ENCODE measurements around the gene SERPINA4.

SERPINA4 gene

DNA sequence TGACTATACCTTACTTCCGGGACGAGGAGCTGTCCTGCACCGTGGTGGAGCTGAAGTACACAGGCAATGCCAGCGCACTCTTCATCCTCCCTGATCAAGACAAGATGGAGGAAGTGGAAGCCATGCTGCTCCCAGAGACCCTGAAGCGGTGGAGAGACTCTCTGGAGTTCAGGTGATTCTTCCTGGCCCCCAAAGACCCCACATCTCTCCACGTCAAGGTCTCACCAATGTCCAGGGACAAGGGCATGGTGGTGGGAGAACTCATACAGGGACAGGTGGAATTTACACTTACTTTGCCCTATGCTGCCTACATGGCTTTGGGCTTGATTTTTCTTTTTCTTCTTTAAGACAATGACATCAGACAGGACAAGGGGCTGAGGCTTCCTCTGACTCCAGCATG lies 58.1 kb downstream of the SERPINA4 start:
- no peak for DNase-seq (ENCODE audit: extremely low read depth, low read depth)
- H3K4me3 ChIP-seq (replicated peaks; ENCODE audit: low read depth, low read length), result no peak overlapping the region
- TF ChIP-seq, protein P1, sequence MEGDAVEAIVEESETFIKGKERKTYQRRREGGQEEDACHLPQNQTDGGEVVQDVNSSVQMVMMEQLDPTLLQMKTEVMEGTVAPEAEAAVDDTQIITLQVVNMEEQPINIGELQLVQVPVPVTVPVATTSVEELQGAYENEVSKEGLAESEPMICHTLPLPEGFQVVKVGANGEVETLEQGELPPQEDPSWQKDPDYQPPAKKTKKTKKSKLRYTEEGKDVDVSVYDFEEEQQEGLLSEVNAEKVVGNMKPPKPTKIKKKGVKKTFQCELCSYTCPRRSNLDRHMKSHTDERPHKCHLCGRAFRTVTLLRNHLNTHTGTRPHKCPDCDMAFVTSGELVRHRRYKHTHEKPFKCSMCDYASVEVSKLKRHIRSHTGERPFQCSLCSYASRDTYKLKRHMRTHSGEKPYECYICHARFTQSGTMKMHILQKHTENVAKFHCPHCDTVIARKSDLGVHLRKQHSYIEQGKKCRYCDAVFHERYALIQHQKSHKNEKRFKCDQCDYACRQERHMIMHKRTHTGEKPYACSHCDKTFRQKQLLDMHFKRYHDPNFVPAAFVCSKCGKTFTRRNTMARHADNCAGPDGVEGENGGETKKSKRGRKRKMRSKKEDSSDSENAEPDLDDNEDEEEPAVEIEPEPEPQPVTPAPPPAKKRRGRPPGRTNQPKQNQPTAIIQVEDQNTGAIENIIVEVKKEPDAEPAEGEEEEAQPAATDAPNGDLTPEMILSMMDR (IDR thresholded peaks at IDR 0.05; ENCODE audit: low read depth, low read length, missing control alignments), result no peak

Data from HFF-Myc (cell line).